Uterus (tissue), 2 donors: Measurements from ENCODE around the gene CABP7.

Experiments used
- POLR2A ChIP-seq, 2 donors: fragments of 450-650 bp; IDR thresholded peaks; one replicate each; pipeline ENCODE4 v1.6.1; 2016; ENCODE audit warnings: antibody characterized with exemption in 2 of 2, mild to moderate bottlenecking in 1 of 2, moderate library complexity in 1 of 2
- TF ChIP-seq, protein P1 (sequence below), 4 experiments: fragments of 200-600 bp in 2 of 4; fragments of 450-650 bp in 2 of 4; sonication (generic) in 2 of 4; IDR thresholded peaks; one replicate each; pipeline ENCODE4 v1.5.1; 2016 to 2019; ENCODE audit warnings: antibody characterized with exemption in 4 of 4, mild to moderate bottlenecking in 2 of 4, moderate library complexity in 1 of 4

GRCh38 chr22:29780748-29781676 is 61.2 kb downstream of the CABP7 start:
- TF ChIP-seq, protein P1, sequence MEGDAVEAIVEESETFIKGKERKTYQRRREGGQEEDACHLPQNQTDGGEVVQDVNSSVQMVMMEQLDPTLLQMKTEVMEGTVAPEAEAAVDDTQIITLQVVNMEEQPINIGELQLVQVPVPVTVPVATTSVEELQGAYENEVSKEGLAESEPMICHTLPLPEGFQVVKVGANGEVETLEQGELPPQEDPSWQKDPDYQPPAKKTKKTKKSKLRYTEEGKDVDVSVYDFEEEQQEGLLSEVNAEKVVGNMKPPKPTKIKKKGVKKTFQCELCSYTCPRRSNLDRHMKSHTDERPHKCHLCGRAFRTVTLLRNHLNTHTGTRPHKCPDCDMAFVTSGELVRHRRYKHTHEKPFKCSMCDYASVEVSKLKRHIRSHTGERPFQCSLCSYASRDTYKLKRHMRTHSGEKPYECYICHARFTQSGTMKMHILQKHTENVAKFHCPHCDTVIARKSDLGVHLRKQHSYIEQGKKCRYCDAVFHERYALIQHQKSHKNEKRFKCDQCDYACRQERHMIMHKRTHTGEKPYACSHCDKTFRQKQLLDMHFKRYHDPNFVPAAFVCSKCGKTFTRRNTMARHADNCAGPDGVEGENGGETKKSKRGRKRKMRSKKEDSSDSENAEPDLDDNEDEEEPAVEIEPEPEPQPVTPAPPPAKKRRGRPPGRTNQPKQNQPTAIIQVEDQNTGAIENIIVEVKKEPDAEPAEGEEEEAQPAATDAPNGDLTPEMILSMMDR (IDR thresholded peaks at IDR 0.05): no peak
- no peak for TF ChIP-seq POLR2A (IDR thresholded peaks at IDR 0.05)
